Measurements from ENCODE around the gene PRKAR1B.

Gene PRKAR1B

GRCh38 chr7:672891-673290 is 54.2 kb downstream of the PRKAR1B start:
- H3F3A ChIP-seq (ENCODE audit: low read depth): no peaks in the 10 kb centered on the region
- H3K9ac ChIP-seq (ENCODE audit: low read depth, low read length, poor library complexity, severe bottlenecking): no peak overlapping the region
- no peaks in the 10 kb centered on the region for H3K27me3 ChIP-seq (ENCODE audit: insufficient read depth, low read length, poor library complexity, severe bottlenecking)
- H3K36me3 ChIP-seq (ENCODE audit: insufficient read depth, low read length): no peaks in the 10 kb centered on the region
- no peak overlapping the region for H3K4me2 ChIP-seq (ENCODE audit: low read depth, low read length, poor library complexity, severe bottlenecking)
- no peaks in the 10 kb centered on the region for H3K9me2 ChIP-seq (replicated peaks; ENCODE audit: low read depth, low read length)
- no peaks in the 10 kb centered on the region for H4K20me1 ChIP-seq (ENCODE audit: insufficient read depth, low read length, poor library complexity, severe bottlenecking)
- H3K4me3 ChIP-seq (ENCODE audit: low read length, poor library complexity, severe bottlenecking): no peak overlapping the region
- H3K79me2 ChIP-seq (ENCODE audit: insufficient read depth, low read length): no peaks in the 10 kb centered on the region
- H3K9me3 ChIP-seq (ENCODE audit: insufficient read depth, low read depth, low read length): no peaks in the 10 kb centered on the region
- TF ChIP-seq CTCF (conservative IDR thresholded peaks at IDR 0.05; ENCODE audit: low read length): no peak
- no peak for TF ChIP-seq EZH2phosphoT487 (IDR thresholded peaks at IDR 0.05; ENCODE audit: borderline replicate concordance)
- no peaks in the 10 kb centered on the region for H3K4me1 ChIP-seq (ENCODE audit: insufficient read depth, low read length, poor library complexity, severe bottlenecking)
- no peak overlapping the region for H2AFZ ChIP-seq (ENCODE audit: low read length)

DNA sequence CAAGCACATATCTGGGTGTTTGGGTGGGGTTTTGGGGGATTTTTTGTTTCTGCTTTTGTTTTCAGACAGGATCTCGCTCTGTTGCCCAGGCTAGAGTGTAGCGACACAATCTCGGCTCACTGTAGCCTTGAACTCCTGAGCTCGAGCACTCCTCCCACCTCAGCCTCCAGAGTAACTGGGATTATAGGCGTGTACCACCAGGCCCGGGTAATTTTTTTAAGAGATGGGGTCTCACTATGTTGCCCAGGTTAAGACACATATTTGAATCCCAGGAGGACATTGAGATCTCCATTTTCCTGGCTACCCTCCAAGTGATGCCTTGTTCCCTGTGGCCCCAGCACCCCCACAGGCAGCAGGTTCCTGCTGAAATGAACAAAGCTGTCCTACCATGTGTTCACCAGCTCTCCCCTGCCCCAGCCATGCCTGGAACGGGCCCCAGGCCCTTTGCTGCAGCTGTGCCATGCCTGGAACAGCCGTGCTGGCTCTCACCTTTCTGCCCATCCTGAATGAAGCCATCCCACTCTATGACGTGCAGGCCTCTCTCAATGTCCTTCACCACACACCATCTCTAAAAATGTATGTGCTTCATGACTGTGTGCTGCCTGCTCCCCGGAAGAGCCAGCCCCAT is 55.6 kb downstream of the PRKAR1B start:
- no peaks in the 10 kb centered on the region for H3K9me2 ChIP-seq (replicated peaks; ENCODE audit: low read depth, low read length)
- no peaks in the 10 kb centered on the region for H4K20me1 ChIP-seq (ENCODE audit: insufficient read depth, low read length, poor library complexity, severe bottlenecking)
- H3F3A ChIP-seq (ENCODE audit: low read depth): no peaks in the 10 kb centered on the region
- H3K4me1 ChIP-seq (ENCODE audit: insufficient read depth, low read length, poor library complexity, severe bottlenecking): no peaks in the 10 kb centered on the region
- H2AFZ ChIP-seq (ENCODE audit: low read length): no peak overlapping the region
- no peak overlapping the region for H3K4me3 ChIP-seq (ENCODE audit: low read length, poor library complexity, severe bottlenecking)
- H3K79me2 ChIP-seq (ENCODE audit: insufficient read depth, low read length): no peaks in the 10 kb centered on the region
- no peaks in the 10 kb centered on the region for H3K9me3 ChIP-seq (ENCODE audit: insufficient read depth, low read depth, low read length)
- no peak overlapping the region for H3K9ac ChIP-seq (ENCODE audit: low read depth, low read length, poor library complexity, severe bottlenecking)
- H3K4me2 ChIP-seq (ENCODE audit: low read depth, low read length, poor library complexity, severe bottlenecking): no peak overlapping the region
- H3K36me3 ChIP-seq (ENCODE audit: insufficient read depth, low read length): no peaks in the 10 kb centered on the region
- no peaks in the 10 kb centered on the region for H3K27me3 ChIP-seq (ENCODE audit: insufficient read depth, low read length, poor library complexity, severe bottlenecking)
- TF ChIP-seq EZH2phosphoT487 (IDR thresholded peaks at IDR 0.05; ENCODE audit: borderline replicate concordance): no peak
- no peak for TF ChIP-seq CTCF (conservative IDR thresholded peaks at IDR 0.05; ENCODE audit: low read length)

DNA sequence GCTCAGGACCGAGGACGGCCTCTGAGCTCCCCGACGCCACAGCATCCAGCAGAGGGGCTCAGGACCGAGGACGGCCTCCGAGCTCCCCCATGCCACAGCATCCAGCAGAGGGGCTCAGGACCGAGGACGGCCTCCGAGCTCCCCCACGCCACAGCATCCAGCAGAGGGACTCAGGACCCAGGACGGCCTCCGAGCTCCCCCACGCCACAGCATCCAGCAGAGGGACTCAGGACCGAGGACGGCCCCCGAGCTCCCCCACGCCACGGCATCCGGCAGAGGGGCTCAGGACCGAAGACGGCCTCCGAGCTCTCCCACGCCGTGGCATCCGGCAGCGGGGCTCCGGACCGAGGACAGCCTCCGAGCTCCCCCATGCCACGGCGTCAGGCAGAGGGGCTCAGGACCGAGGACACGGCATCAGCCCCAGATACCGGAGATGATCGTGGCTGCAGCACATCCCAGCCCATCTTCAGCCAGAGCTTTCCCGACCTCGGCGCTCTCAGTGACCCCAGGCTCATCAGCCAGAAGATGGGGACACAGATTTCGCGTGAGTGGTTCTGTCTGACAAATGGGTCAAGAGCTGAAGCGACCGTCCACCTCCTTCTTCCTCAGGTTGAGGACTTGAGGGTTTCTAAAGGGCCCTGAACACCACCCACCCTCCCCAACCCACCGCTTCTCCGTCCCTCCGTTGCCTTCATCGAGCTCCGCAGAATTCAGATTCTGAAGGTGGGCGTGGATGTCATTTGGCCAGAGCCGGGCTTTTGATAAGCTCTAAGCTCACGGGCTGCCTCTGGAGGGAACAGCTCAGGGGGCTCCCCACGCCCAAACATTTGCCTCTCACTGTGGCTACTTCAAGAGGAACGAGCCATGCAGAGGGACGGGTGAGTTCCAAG is 56.3 kb downstream of the PRKAR1B start:
- H3F3A ChIP-seq (ENCODE audit: low read depth): no peaks in the 10 kb centered on the region
- H3K4me1 ChIP-seq (ENCODE audit: insufficient read depth, low read length, poor library complexity, severe bottlenecking): no peaks in the 10 kb centered on the region
- H3K36me3 ChIP-seq (ENCODE audit: insufficient read depth, low read length): no peaks in the 10 kb centered on the region
- TF ChIP-seq CTCF (conservative IDR thresholded peaks at IDR 0.05; ENCODE audit: low read length) (no peak), EZH2phosphoT487 (IDR thresholded peaks at IDR 0.05; ENCODE audit: borderline replicate concordance) (no peak)
- no peak overlapping the region for H3K9ac ChIP-seq (ENCODE audit: low read depth, low read length, poor library complexity, severe bottlenecking)
- no peaks in the 10 kb centered on the region for H3K9me2 ChIP-seq (replicated peaks; ENCODE audit: low read depth, low read length)
- H3K27me3 ChIP-seq (ENCODE audit: insufficient read depth, low read length, poor library complexity, severe bottlenecking): no peaks in the 10 kb centered on the region
- no peak overlapping the region for H2AFZ ChIP-seq (ENCODE audit: low read length)
- no peak overlapping the region for H3K4me2 ChIP-seq (ENCODE audit: low read depth, low read length, poor library complexity, severe bottlenecking)
- H3K4me3 ChIP-seq (ENCODE audit: low read length, poor library complexity, severe bottlenecking): no peak overlapping the region
- no peaks in the 10 kb centered on the region for H3K79me2 ChIP-seq (ENCODE audit: insufficient read depth, low read length)
- no peaks in the 10 kb centered on the region for H3K9me3 ChIP-seq (ENCODE audit: insufficient read depth, low read depth, low read length)
- no peaks in the 10 kb centered on the region for H4K20me1 ChIP-seq (ENCODE audit: insufficient read depth, low read length, poor library complexity, severe bottlenecking)

Measured in Loucy (cell line).